GM12878 (cell line): ENCODE measurements around the gene TAF4. TPM values are rescaled to one million over a fixed set of nuclear protein-coding genes. Genes with fewer than 3 reads are reported as not detected.

Experiments used
- ATAC-seq: fragments of 200-7000 bp; cut with Tn5 transposase; 3 replicates; pipeline ENCODE4 v1.9.1; 2020; ENCODE audit warnings: mild to moderate bottlenecking, moderate library complexity
- BruUV-seq: library from RNA; stranded (reverse); fragments of 400-500 nt; replicated peaks from 2 replicates; lab custom pipeline; 2021; lab: Mats Ljungman, UMichigan
- CTCF ChIA-PET: fragments of 300-600 bp; sonication (Branson Sonifier 250); formaldehyde crosslinking; extraction: SDS; loops from one replicate; lab custom pipeline; 2021; ENCODE audit warnings: inconsistent platforms; lab: Yijun Ruan, JAX
- POLR2A ChIA-PET: fragments of 350-600 bp; formaldehyde crosslinking; extraction: SDS; loops from one replicate; lab custom pipeline; 2021; ENCODE audit warnings: inconsistent platforms; lab: Charles Lee
- RAD21 ChIA-PET: fragments of 300-600 bp; sonication (Branson Sonifier 250); formaldehyde crosslinking; loops from one replicate; lab custom pipeline; 2023; ENCODE audit warnings: antibody characterized with exemption; ENCODE audit not compliant: unreplicated experiment; lab: Charles Lee
- SMC1A ChIA-PET: fragments of 300-600 bp; sonication (Branson Sonifier 250); formaldehyde crosslinking; loops from one replicate; lab custom pipeline; 2023; ENCODE audit not compliant: unreplicated experiment, uncharacterized antibody; lab: Charles Lee
- DNase-seq: peaks from one replicate; pipeline ENCODE4 v3.0.0-alpha.2; 2011; ENCODE audit warnings: low read depth, low spot score
- FAIRE-seq: peaks from 3 replicates; lab custom pipeline; 2011; peaks lifted over from hg19 to GRCh38; lab: Jason Lieb, UNC
- H2AFZ ChIP-seq: 2 replicates; pipeline ENCODE4 v1.6.0; 2011; ENCODE audit warnings: low read depth, low read length, control low read depth; ENCODE audit not compliant: control insufficient read depth
- H3K27ac ChIP-seq: 2 replicates; pipeline ENCODE4 v1.5.1; 2011; ENCODE audit warnings: control low read depth; ENCODE audit not compliant: control insufficient read depth, insufficient read depth
- H3K27me3 ChIP-seq, 2 experiments: replicated peaks in 1 of 2; 2 replicates each; pipeline versions ENCODE4 v1.6.0 to v1.6.1; 2011; ENCODE audit warnings: low read length in 1 of 2; ENCODE audit not compliant: control insufficient read depth in 2 of 2, insufficient read depth in 2 of 2
- H3K36me3 ChIP-seq, 2 experiments: 2 replicates each; pipeline ENCODE4 v1.5.1; 2011; ENCODE audit warnings: low read length in 1 of 2; ENCODE audit not compliant: control insufficient read depth in 2 of 2, insufficient read depth in 2 of 2
- H3K4me1 ChIP-seq: 2 replicates; pipeline ENCODE4 v1.6.1; 2011; ENCODE audit warnings: mild to moderate bottlenecking, low read length, moderate library complexity, mixed read lengths; ENCODE audit not compliant: control insufficient read depth, insufficient read depth
- H3K4me2 ChIP-seq: 2 replicates; pipeline ENCODE4 v1.6.0; 2011; ENCODE audit warnings: control low read depth; ENCODE audit not compliant: control insufficient read depth, insufficient read depth
- H3K4me3 ChIP-seq: fragments of 200-600 bp; sonication (generic); 2 replicates; pipeline ENCODE4 v1.5.1; 2016
- H3K79me2 ChIP-seq: 2 replicates; pipeline ENCODE4 v1.6.0; 2011; ENCODE audit warnings: low read length; ENCODE audit not compliant: control insufficient read depth, insufficient read depth
- H3K9ac ChIP-seq: 2 replicates; pipeline ENCODE4 v1.8.0; 2011; ENCODE audit warnings: low read length, control low read depth, mixed read lengths; ENCODE audit not compliant: control insufficient read depth, insufficient read depth
- H3K9me3 ChIP-seq: replicated peaks from 3 replicates; pipeline ENCODE4 v1.5.1; 2011; ENCODE audit warnings: mild to moderate bottlenecking, low read length; ENCODE audit not compliant: control insufficient read depth, insufficient read depth
- H4K20me1 ChIP-seq: 2 replicates; pipeline ENCODE4 v1.6.0; 2011; ENCODE audit not compliant: control insufficient read depth, insufficient read depth
- ESRRA ChIP-seq: IDR thresholded peaks from 2 replicates; pipeline ENCODE4 v1.6.1; 2012; ENCODE audit warnings: mild to moderate bottlenecking, low read length, improper control_type of control experiment
- NFXL1 ChIP-seq: fragments of 450-650 bp; IDR thresholded peaks from 2 replicates; pipeline ENCODE4 v1.6.1; 2017; ENCODE audit warnings: antibody characterized with exemption, mild to moderate bottlenecking, borderline replicate concordance
- POLR2AphosphoS2 ChIP-seq: IDR thresholded peaks from 2 replicates; pipeline ENCODE4 v1.6.1; 2011; ENCODE audit warnings: low read depth, mild to moderate bottlenecking, low read length, improper control_type of control experiment, moderate library complexity
- SMC3 ChIP-seq: IDR thresholded peaks from 2 replicates; pipeline ENCODE4 v1.6.1; 2011; ENCODE audit warnings: low read length, improper control_type of control experiment, borderline replicate concordance
- TARDBP ChIP-seq: IDR thresholded peaks from 2 replicates; pipeline ENCODE4 v1.6.1; 2016; ENCODE audit warnings: borderline replicate concordance
- TCF12 ChIP-seq: IDR thresholded peaks from 2 replicates; pipeline ENCODE4 v1.6.1; 2011; ENCODE audit warnings: low read depth, mild to moderate bottlenecking, low read length
- TCF3 ChIP-seq: IDR thresholded peaks from 2 replicates; pipeline ENCODE4 v1.6.1; 2012; ENCODE audit warnings: low read depth, mild to moderate bottlenecking, low read length, borderline replicate concordance; ENCODE audit not compliant: insufficient read depth
- WRNIP1 ChIP-seq: IDR thresholded peaks from 2 replicates; pipeline ENCODE4 v1.6.1; 2011; ENCODE audit warnings: low read depth, low read length, improper control_type of control experiment, borderline replicate concordance
- WGBS: methylation state at CpG from one replicate; pipeline ENCODE4 v1.1.6; 2016; ENCODE audit warnings: low lambda C conversion rate; ENCODE audit not compliant: insufficient replicate concordance, insufficient coverage; ENCODE audit errors: missing lambda C conversion rate; 5-methylcytosine and 5-hydroxymethylcytosine counted together
- in situ Hi-C: fragments of 300-500 bp; cut with MboI; formaldehyde crosslinking; loops from 9 replicates; pipeline ENCODE4 v1.14.3; 2018; ENCODE audit warnings: mixed read lengths
- intact Hi-C: fragments of 100-400 bp; cut with micrococcal nuclease; formaldehyde crosslinking; loops from one replicate; pipeline ENCODE4 v1.14.2; 2022; ENCODE audit not compliant: unreplicated experiment
- polyA plus RNA-seq, 11 experiments: library from polyadenylated mRNA; depleted of rRNA in 4 of 11; unstranded in 6 of 11; stranded (reverse) in 5 of 11; fragments of >200 nt; fragmentation: Nextera tagmentation in 4 of 11; fragmentation: Illumina TruSeq in 1 of 11; extraction: Ambion mirVana in 4 of 11; extraction: Trizol in 1 of 11; gene quantifications; 1 replicate in 1 of 11; 2 replicates in 10 of 11; pipeline versions ENCODE4 v1.2.1 to v1.2.3, GENCODE V29; 2011 to 2016; ENCODE audit warnings: inconsistent platforms in 2 of 11, missing spikeins in 2 of 11, low read depth in 1 of 11
- total RNA-seq, 4 experiments: library from RNA; depleted of rRNA in 3 of 4; stranded (reverse); fragments of >200 nt in 3 of 4; fragmentation: Illumina TruSeq in 1 of 4; extraction: Trizol in 1 of 4; gene quantifications; 2 replicates each; pipeline versions ENCODE4 v1.2.1 to v1.2.3, GENCODE V29; 2013 to 2021
- TF ChIP-seq, protein P1 (sequence below): IDR thresholded peaks from 2 replicates; pipeline ENCODE4 v1.6.1; 2011; ENCODE audit warnings: low read depth, mild to moderate bottlenecking, low read length, moderate library complexity, borderline replicate concordance; ENCODE audit errors: extremely low read depth
- TF ChIP-seq, protein P2 (sequence below): IDR thresholded peaks from 2 replicates; pipeline ENCODE4 v1.6.1; 2012; ENCODE audit warnings: low read depth, low read length, improper control_type of control experiment
- TF ChIP-seq, protein P3 (sequence below): fragments of 450-650 bp; IDR thresholded peaks from 2 replicates; pipeline ENCODE4 v1.6.1; 2017; ENCODE audit warnings: low read depth, mild to moderate bottlenecking, moderate library complexity

The TAF4 gene
- total and polyA plus RNA-seq, 10 of the 15 experiments (the other 5 are each of a cell fraction or from before 2014, with no cell fraction given) = 0.39 to 16.9 (median 3.4) TPM

DNA sequence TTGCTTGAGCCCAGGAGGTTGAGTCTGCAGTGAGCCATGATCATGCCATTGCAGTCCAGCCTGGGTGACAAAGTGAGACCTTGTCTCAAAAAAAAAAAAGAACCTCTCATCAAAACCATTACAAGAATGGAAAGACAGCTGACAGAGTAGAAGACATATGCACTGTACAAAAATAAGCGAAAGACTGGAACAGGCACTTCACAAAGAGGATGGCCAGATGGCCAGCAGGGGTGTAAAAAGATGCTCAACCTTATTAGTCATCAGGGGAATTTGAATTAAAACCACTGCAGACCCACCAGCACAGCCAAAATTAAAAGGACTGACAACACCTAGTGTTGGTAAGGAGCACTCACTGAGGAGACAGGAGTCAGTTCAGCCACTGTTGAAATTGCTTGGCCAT, 13.5 kb upstream of the TAF4 start:
- TF ChIP-seq, protein P1, sequence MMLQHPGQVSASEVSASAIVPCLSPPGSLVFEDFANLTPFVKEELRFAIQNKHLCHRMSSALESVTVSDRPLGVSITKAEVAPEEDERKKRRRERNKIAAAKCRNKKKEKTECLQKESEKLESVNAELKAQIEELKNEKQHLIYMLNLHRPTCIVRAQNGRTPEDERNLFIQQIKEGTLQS = no peak
- FAIRE-seq = no peak
- DNase-seq = no peak
- H2AFZ ChIP-seq = no peak overlapping the region
- H3K4me3 ChIP-seq = no peak overlapping the region
- no peaks in the 10 kb centered on the region for H3K79me2 ChIP-seq
- H3K27me3 ChIP-seq = no peaks in the 10 kb centered on the region
- RAD21 ChIA-PET = no interaction called here
- intact Hi-C loops (no loop called here), in situ Hi-C loops (loop anchor here (25.0 kb wide), 1 partner anchor 592 kb away; no protein-coding TSS in a partner anchor)
- no peaks in the 10 kb centered on the region for H4K20me1 ChIP-seq
- H3K9me3 ChIP-seq = peaks cover 5% of the 10 kb centered on the region; the same call in 2 of the 3 replicates
- SMC1A ChIA-PET = no interaction called here
- POLR2A ChIA-PET = no interaction called here
- H3K4me1 ChIP-seq = no peaks in the 10 kb centered on the region
- no peaks in the 10 kb centered on the region for H3K36me3 ChIP-seq
- H3K4me2 ChIP-seq = no peak overlapping the region
- no peak overlapping the region for H3K9ac ChIP-seq
- H3K27ac ChIP-seq = no peak overlapping the region
- no TSS peak for BruUV-seq
- 87% methylated on average over 1 of the region's 1 CpG for WGBS
- no peak for ATAC-seq
- CTCF ChIA-PET = no interaction called here

DNA sequence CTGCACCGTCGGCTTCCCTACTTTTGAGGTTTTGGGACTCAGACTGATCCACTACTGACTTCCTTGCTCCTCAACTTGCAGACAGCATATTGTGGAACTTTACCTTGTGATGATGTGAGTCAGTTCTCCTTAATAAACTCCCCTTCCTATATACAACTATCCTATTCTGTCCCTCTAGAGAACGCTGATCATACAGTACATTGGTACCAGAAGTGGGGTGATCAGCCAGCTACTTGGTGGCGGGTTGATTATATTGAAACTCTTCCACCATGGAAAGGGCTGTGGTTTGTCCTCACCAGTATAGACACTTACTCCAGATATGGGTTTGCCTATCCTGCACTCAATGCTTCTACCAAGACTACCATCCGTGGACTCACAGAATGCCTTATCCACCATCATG, 7.6 kb upstream of the TAF4 start:
- no TSS peak for BruUV-seq
- Histone ChIP-seq H3K36me3 (no peaks in the 10 kb centered on the region), H3K4me1 (no peaks in the 10 kb centered on the region), H3K9ac (no peak overlapping the region), H2AFZ (no peak overlapping the region), H3K27me3 (no peaks in the 10 kb centered on the region), H3K9me3 (peaks cover 8% of the 10 kb centered on the region; the same call in 2 of the 3 replicates), H4K20me1 (no peaks in the 10 kb centered on the region), H3K4me3 (no peak overlapping the region), H3K4me2 (no peak overlapping the region), H3K79me2 (no peaks in the 10 kb centered on the region), H3K27ac (no peak overlapping the region)
- ChIA-PET RAD21 (no interaction called here), CTCF (interaction anchor here (0.9 kb wide), 1 partner anchor 62 kb away, joined by 3 read pairs; no protein-coding TSS in a partner anchor), SMC1A (no interaction called here), POLR2A (no interaction called here)
- in situ Hi-C loops (no loop called here), intact Hi-C loops (no loop called here)
- WGBS = 73% methylated on average over 5 of the region's 5 CpGs
- TF ChIP-seq TCF12 = no peak
- TF ChIP-seq SMC3 = no peak
- TF ChIP-seq, protein P2, sequence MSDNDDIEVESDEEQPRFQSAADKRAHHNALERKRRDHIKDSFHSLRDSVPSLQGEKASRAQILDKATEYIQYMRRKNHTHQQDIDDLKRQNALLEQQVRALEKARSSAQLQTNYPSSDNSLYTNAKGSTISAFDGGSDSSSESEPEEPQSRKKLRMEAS = no peak
- TF ChIP-seq, protein P3, sequence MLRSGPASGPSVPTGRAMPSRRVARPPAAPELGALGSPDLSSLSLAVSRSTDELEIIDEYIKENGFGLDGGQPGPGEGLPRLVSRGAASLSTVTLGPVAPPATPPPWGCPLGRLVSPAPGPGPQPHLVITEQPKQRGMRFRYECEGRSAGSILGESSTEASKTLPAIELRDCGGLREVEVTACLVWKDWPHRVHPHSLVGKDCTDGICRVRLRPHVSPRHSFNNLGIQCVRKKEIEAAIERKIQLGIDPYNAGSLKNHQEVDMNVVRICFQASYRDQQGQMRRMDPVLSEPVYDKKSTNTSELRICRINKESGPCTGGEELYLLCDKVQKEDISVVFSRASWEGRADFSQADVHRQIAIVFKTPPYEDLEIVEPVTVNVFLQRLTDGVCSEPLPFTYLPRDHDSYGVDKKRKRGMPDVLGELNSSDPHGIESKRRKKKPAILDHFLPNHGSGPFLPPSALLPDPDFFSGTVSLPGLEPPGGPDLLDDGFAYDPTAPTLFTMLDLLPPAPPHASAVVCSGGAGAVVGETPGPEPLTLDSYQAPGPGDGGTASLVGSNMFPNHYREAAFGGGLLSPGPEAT = no peak
- no peak for TF ChIP-seq ESRRA
- no peak for TF ChIP-seq TCF3
- TF ChIP-seq TARDBP = no peak
- no peak for TF ChIP-seq WRNIP1
- no peak for TF ChIP-seq POLR2AphosphoS2
- no peak for TF ChIP-seq NFXL1
- ATAC-seq = no peak
- FAIRE-seq = no peak
- no peak for DNase-seq
